Effector memory CD4-positive, alpha-beta T cell (primary cell): ENCODE data around the gene KIF26B.

Experiments
- DNase-seq, 3 donors: peaks; one replicate each; pipeline ENCODE4 v3.0.0-alpha.2; 2020
- H3K27ac ChIP-seq: 2 replicates; pipeline ENCODE4 v1.7.0; 2013; ENCODE audit warnings: mild to moderate bottlenecking, low read length, moderate library complexity; ENCODE audit not compliant: insufficient read depth, poor library complexity, severe bottlenecking
- H3K27me3 ChIP-seq: replicated peaks from 2 replicates; pipeline ENCODE4 v1.7.0; 2013; ENCODE audit warnings: mild to moderate bottlenecking, low read length; ENCODE audit not compliant: insufficient read depth, control insufficient read depth, poor library complexity, severe bottlenecking
- H3K36me3 ChIP-seq: 2 replicates; pipeline ENCODE4 v1.7.0; 2013; ENCODE audit warnings: mild to moderate bottlenecking, low read length, moderate library complexity; ENCODE audit not compliant: control insufficient read depth, insufficient read depth
- H3K4me1 ChIP-seq: 2 replicates; pipeline ENCODE4 v1.7.0; 2013; ENCODE audit warnings: low read length, mild to moderate bottlenecking; ENCODE audit not compliant: control insufficient read depth, insufficient read depth, poor library complexity, severe bottlenecking
- H3K4me3 ChIP-seq: 2 replicates; pipeline ENCODE4 v1.7.0; 2013; ENCODE audit warnings: low read length, low read depth, mild to moderate bottlenecking; ENCODE audit not compliant: insufficient read depth, poor library complexity, severe bottlenecking
- H3K9me3 ChIP-seq: 2 replicates; pipeline ENCODE4 v1.7.0; 2013; ENCODE audit warnings: mild to moderate bottlenecking, low read length, moderate library complexity; ENCODE audit not compliant: control insufficient read depth

Gene KIF26B

GRCh38 chr1:245116751-245117150 is 38.0 kb upstream of the KIF26B start:
- DNase-seq, result no peak
- Histone ChIP-seq H3K36me3 (no peaks in the 10 kb centered on the region), H3K4me1 (no peaks in the 10 kb centered on the region), H3K4me3 (no peak overlapping the region), H3K27me3 (no peaks in the 10 kb centered on the region), H3K27ac (no peak overlapping the region), H3K9me3 (no peaks in the 10 kb centered on the region)

GRCh38 chr1:245118066-245118465 is 36.7 kb upstream of the KIF26B start:
- Histone ChIP-seq H3K4me3 (no peak overlapping the region), H3K36me3 (no peaks in the 10 kb centered on the region), H3K27me3 (no peaks in the 10 kb centered on the region), H3K9me3 (no peaks in the 10 kb centered on the region), H3K27ac (no peak overlapping the region), H3K4me1 (no peaks in the 10 kb centered on the region)
- DNase-seq, result no peak

- Histone ChIP-seq H3K4me3 (no peak overlapping the region), H3K36me3 (no peaks in the 10 kb centered on the region), H3K27ac (no peak overlapping the region), H3K4me1 (no peaks in the 10 kb centered on the region), H3K9me3 (no peaks in the 10 kb centered on the region), H3K27me3 (no peaks in the 10 kb centered on the region)
- no peak for DNase-seq
Measured at GRCh38 chr1:245118806-245119205, 36.0 kb upstream of the KIF26B start.

- no peak for DNase-seq
- H3K9me3 ChIP-seq, result no peaks in the 10 kb centered on the region
- no peak overlapping the region for H3K27ac ChIP-seq
- H3K27me3 ChIP-seq, result no peaks in the 10 kb centered on the region
- H3K4me3 ChIP-seq, result no peak overlapping the region
- no peaks in the 10 kb centered on the region for H3K4me1 ChIP-seq
- no peaks in the 10 kb centered on the region for H3K36me3 ChIP-seq
Measured at GRCh38 chr1:245121523-245121922, 33.3 kb upstream of the KIF26B start.

GRCh38 chr1:245124241-245124640 is 30.5 kb upstream of the KIF26B start:
- no peak overlapping the region for H3K4me3 ChIP-seq
- no peaks in the 10 kb centered on the region for H3K4me1 ChIP-seq
- H3K27ac ChIP-seq, result no peak overlapping the region
- DNase-seq, result no peak
- no peaks in the 10 kb centered on the region for H3K27me3 ChIP-seq
- no peaks in the 10 kb centered on the region for H3K36me3 ChIP-seq
- no peaks in the 10 kb centered on the region for H3K9me3 ChIP-seq

GRCh38 chr1:245124644-245125043 is 30.1 kb upstream of the KIF26B start:
- no peak for DNase-seq
- Histone ChIP-seq H3K4me3 (no peak overlapping the region), H3K9me3 (no peaks in the 10 kb centered on the region), H3K27me3 (no peaks in the 10 kb centered on the region), H3K27ac (no peak overlapping the region), H3K4me1 (no peaks in the 10 kb centered on the region), H3K36me3 (no peaks in the 10 kb centered on the region)

GRCh38 chr1:245126530-245126929 is 28.3 kb upstream of the KIF26B start:
- no peak overlapping the region for H3K27ac ChIP-seq
- no peak overlapping the region for H3K4me3 ChIP-seq
- DNase-seq, result no peak
- H3K36me3 ChIP-seq, result no peaks in the 10 kb centered on the region
- no peaks in the 10 kb centered on the region for H3K9me3 ChIP-seq
- no peaks in the 10 kb centered on the region for H3K4me1 ChIP-seq
- H3K27me3 ChIP-seq, result no peaks in the 10 kb centered on the region

- Histone ChIP-seq H3K36me3 (no peaks in the 10 kb centered on the region), H3K4me1 (no peaks in the 10 kb centered on the region), H3K27ac (no peak overlapping the region), H3K4me3 (no peak overlapping the region), H3K9me3 (no peaks in the 10 kb centered on the region), H3K27me3 (no peaks in the 10 kb centered on the region)
- no peak for DNase-seq
Measured at GRCh38 chr1:245128381-245129101, 26.2 kb upstream of the KIF26B start.

- no peaks in the 10 kb centered on the region for H3K27me3 ChIP-seq
- DNase-seq, result no peak
- H3K36me3 ChIP-seq, result no peaks in the 10 kb centered on the region
- no peak overlapping the region for H3K27ac ChIP-seq
- no peaks in the 10 kb centered on the region for H3K9me3 ChIP-seq
- H3K4me3 ChIP-seq, result no peak overlapping the region
- no peaks in the 10 kb centered on the region for H3K4me1 ChIP-seq
Measured at GRCh38 chr1:245129319-245130240, 25.2 kb upstream of the KIF26B start.
